HL-60/S4 (cell line): ENCODE data around the gene AGER.
"Not testable (repeated sequence)": the region's sequence is repeated elsewhere in the genome, so short reads cannot be mapped to it uniquely, and the experiment has no call there.

ENCODE experiments used
- in situ Hi-C: fragments of 300-500 bp; cut with MboI; formaldehyde crosslinking; loops from 2 replicates; pipeline ENCODE4 v1.14.3; 2022; ENCODE audit warnings: low sequenced_read_pairs

The AGER gene

GRCh38 chr6:32200711-32201475 is 16.8 kb upstream of the AGER start:
- in situ Hi-C loops, result no loop called here

- in situ Hi-C loops, result no loop called here
These were observed 14.8 kb upstream of the AGER start for GRCh38 chr6:32198866-32199265.

- in situ Hi-C loops, result no loop called here
These were observed 14.3 kb upstream of the AGER start for GRCh38 chr6:32198345-32198696.

GRCh38 chr6:32196682-32197616 is 12.9 kb upstream of the AGER start:
- in situ Hi-C loops, result no loop called here

- in situ Hi-C loops, result no loop called here
These were observed 12.0 kb upstream of the AGER start for GRCh38 chr6:32195902-32196681.

- in situ Hi-C loops, result no loop called here
These were observed 11.5 kb upstream of the AGER start for GRCh38 chr6:32195652-32195901.

GRCh38 chr6:32194825-32195651 is 11.0 kb upstream of the AGER start:
- in situ Hi-C loops, result no loop called here

- in situ Hi-C loops, result no loop called here
These were observed 10.3 kb upstream of the AGER start for GRCh38 chr6:32194388-32194787.

- in situ Hi-C loops, result not testable (repeated sequence)
These were observed 9.0 kb upstream of the AGER start for GRCh38 chr6:32193096-32193495.

GRCh38 chr6:32192608-32193039 is 8.6 kb upstream of the AGER start, which contains the start of gene GPSM3:
GPSM3 (minus strand) TSS chr6:32192643; CDS start chr6:32192513, 130 bp downstream.
- in situ Hi-C loops, result no loop called here

GRCh38 chr6:32191696-32192607 is 7.9 kb upstream of the AGER start:
- in situ Hi-C loops, result no loop called here

GRCh38 chr6:32190911-32191677 is 7.0 kb upstream of the AGER start:
- in situ Hi-C loops, result no loop called here

GRCh38 chr6:32190054-32190851 is 6.2 kb upstream of the AGER start, which contains the start of gene PBX2:
PBX2 (minus strand) TSS chr6:32190202; CDS start chr6:32189915, 287 bp downstream.
- in situ Hi-C loops, result no loop called here

GRCh38 chr6:32189742-32190053 is 5.6 kb upstream of the AGER start:
- in situ Hi-C loops, result no loop called here

- in situ Hi-C loops, result no loop called here
These were observed 5.2 kb upstream of the AGER start for GRCh38 chr6:32189069-32189741.

- in situ Hi-C loops, result no loop called here
These were observed 4.5 kb upstream of the AGER start for GRCh38 chr6:32188381-32189068.
